Esophagus muscularis mucosa (tissue), 4 donors: ENCODE measurements around the gene PYGB. TPM values are rescaled to one million over a fixed set of nuclear protein-coding genes. Genes with fewer than 3 reads are reported as not detected.

ENCODE experiments used
- DNase-seq: peaks from one replicate; pipeline ENCODE4 v3.0.0-alpha.2; 2017; ENCODE audit errors: extremely low spot score
- H3K27ac ChIP-seq, 4 donors: fragments of 200-600 bp; sonication (generic); replicated peaks in 1 of 4; 1 replicate in 3 of 4; 2 replicates in 1 of 4; pipeline ENCODE4 v1.5.1; 2016 to 2019; ENCODE audit warnings: mild to moderate bottlenecking in 1 of 4
- H3K27me3 ChIP-seq, 4 donors: fragments of 200-600 bp; sonication (generic); one replicate each; pipeline versions ENCODE4 v1.5.1 to v1.6.0; 2016 to 2019
- H3K36me3 ChIP-seq, 4 donors: fragments of 200-600 bp; sonication (generic); one replicate each; pipeline ENCODE4 v1.5.1; 2016 to 2019
- H3K4me1 ChIP-seq, 4 donors: fragments of 200-600 bp; sonication (generic); one replicate each; pipeline ENCODE4 v1.5.1; 2016 to 2019
- H3K4me3 ChIP-seq, 4 donors: fragments of 200-600 bp; sonication (generic); 1 replicate in 2 of 4; 2 replicates in 2 of 4; pipeline ENCODE4 v1.5.1; 2016 to 2019; ENCODE audit warnings: mild to moderate bottlenecking in 4 of 4, moderate library complexity in 1 of 4
- H3K9me3 ChIP-seq, 4 donors: fragments of 200-600 bp; sonication (generic); 1 replicate in 3 of 4; 2 replicates in 1 of 4; pipeline ENCODE4 v1.5.1; 2016 to 2019
- EP300 ChIP-seq: sonication (generic); formaldehyde crosslinking; IDR thresholded peaks from one replicate; pipeline ENCODE4 v1.6.1; 2017; ENCODE audit warnings: antibody characterized with exemption
- POLR2A ChIP-seq: fragments of 450-650 bp; IDR thresholded peaks from one replicate; pipeline ENCODE4 v1.6.1; 2017; ENCODE audit warnings: antibody characterized with exemption, moderate library complexity, mild to moderate bottlenecking, low read depth
- POLR2AphosphoS5 ChIP-seq, 2 donors: sonication (generic); formaldehyde crosslinking; IDR thresholded peaks; one replicate each; pipeline ENCODE4 v1.6.1; 2017; ENCODE audit warnings: antibody characterized with exemption in 2 of 2
- WGBS: methylation state at CpG from one replicate; pipeline ENCODE4 v1.1.5; 2018; 5-methylcytosine and 5-hydroxymethylcytosine counted together
- intact Hi-C: fragments of 100-400 bp; cut with DNase I; formaldehyde crosslinking; loops from one replicate; pipeline ENCODE4 v1.15.1; 2023
- total RNA-seq, 4 donors: library from RNA; depleted of rRNA; stranded (reverse); fragments of >200 nt; gene quantifications; one replicate each; pipeline versions ENCODE4 v1.1.0 to v1.2.1, GENCODE V29; 2016
- TF ChIP-seq, protein P1 (sequence below), 3 experiments: fragments of 200-600 bp in 2 of 3; fragments of 450-650 bp in 1 of 3; sonication (generic) in 2 of 3; IDR thresholded peaks; one replicate each; pipeline ENCODE4 v1.5.1; 2017 to 2019; ENCODE audit warnings: antibody characterized with exemption in 3 of 3, mild to moderate bottlenecking in 2 of 3, moderate library complexity in 1 of 3

Gene PYGB
- total RNA-seq, 4 donors from 2014 or later, result 398 to 632 (median 462) TPM

GRCh38 chr20:25217161-25218108, 30.4 kb upstream of the PYGB start:
- Histone ChIP-seq H3K9me3 (no peaks in the 10 kb centered on the region), H3K4me3 (no peak overlapping the region), H3K36me3 (peaks cover 54 to 100% (median 87%) of the 10 kb centered on the region in 4 donors), H3K27me3 (no peaks in the 10 kb centered on the region), H3K4me1 (peaks cover 7 to 34% (median 20%) of the 10 kb centered on the region in 4 donors), H3K27ac (peak overlapping the region in 1 of 4 donors; percentile 2)
- no peak for TF ChIP-seq EP300
- TF ChIP-seq, protein P1, sequence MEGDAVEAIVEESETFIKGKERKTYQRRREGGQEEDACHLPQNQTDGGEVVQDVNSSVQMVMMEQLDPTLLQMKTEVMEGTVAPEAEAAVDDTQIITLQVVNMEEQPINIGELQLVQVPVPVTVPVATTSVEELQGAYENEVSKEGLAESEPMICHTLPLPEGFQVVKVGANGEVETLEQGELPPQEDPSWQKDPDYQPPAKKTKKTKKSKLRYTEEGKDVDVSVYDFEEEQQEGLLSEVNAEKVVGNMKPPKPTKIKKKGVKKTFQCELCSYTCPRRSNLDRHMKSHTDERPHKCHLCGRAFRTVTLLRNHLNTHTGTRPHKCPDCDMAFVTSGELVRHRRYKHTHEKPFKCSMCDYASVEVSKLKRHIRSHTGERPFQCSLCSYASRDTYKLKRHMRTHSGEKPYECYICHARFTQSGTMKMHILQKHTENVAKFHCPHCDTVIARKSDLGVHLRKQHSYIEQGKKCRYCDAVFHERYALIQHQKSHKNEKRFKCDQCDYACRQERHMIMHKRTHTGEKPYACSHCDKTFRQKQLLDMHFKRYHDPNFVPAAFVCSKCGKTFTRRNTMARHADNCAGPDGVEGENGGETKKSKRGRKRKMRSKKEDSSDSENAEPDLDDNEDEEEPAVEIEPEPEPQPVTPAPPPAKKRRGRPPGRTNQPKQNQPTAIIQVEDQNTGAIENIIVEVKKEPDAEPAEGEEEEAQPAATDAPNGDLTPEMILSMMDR (IDR thresholded peaks at IDR 0.05), result no peak
- no peak for TF ChIP-seq POLR2A
- TF ChIP-seq POLR2AphosphoS5 (IDR thresholded peaks at IDR 0.05), result no peak
- WGBS, result 90% methylated on average over 21 of the region's 21 CpGs
- DNase-seq, result no peak
- intact Hi-C loops, result no loop called here

DNA sequence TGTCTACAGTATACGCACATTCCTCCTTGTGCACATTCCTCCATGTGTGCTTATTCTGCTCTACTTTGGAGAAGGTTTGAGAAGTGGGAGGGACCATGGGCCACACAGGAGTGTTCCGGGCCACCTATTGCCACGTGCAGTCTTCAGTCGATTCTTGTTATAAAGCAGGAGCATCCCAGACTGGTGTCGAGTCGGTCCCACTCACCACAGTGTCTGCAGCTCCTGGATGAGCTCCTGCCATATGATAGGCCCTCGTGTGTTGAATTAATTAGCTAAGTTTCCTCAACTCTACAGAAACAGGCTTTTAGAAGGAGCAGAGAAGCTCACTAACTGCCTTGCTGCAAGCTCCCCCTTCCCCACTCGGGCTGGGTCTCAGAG, 29.8 kb upstream of the PYGB start:
- Histone ChIP-seq H3K27me3 (no peaks in the 10 kb centered on the region), H3K4me3 (no peak overlapping the region), H3K4me1 (peaks cover 12 to 40% (median 24%) of the 10 kb centered on the region in 4 donors), H3K27ac (no peak overlapping the region), H3K36me3 (peaks cover 50 to 100% (median 85%) of the 10 kb centered on the region in 4 donors), H3K9me3 (no peaks in the 10 kb centered on the region)
- WGBS, result 95% methylated on average over 8 of the region's 8 CpGs
- intact Hi-C loops, result no loop called here
- TF ChIP-seq POLR2A (no peak), EP300 (no peak), POLR2AphosphoS5 (IDR thresholded peaks at IDR 0.05) (no peak)
- TF ChIP-seq, protein P1 (IDR thresholded peaks at IDR 0.05), result no peak
- DNase-seq, result no peak

GRCh38 chr20:25218492-25218891, 29.4 kb upstream of the PYGB start:
- 90% methylated on average over 4 of the region's 12 CpGs for WGBS
- Histone ChIP-seq H3K27me3 (no peaks in the 10 kb centered on the region), H3K4me3 (no peak overlapping the region), H3K9me3 (no peaks in the 10 kb centered on the region), H3K36me3 (peaks cover 46 to 97% (median 81%) of the 10 kb centered on the region in 4 donors), H3K4me1 (peaks cover 14 to 42% (median 24%) of the 10 kb centered on the region in 4 donors), H3K27ac (no peak overlapping the region)
- no peak for TF ChIP-seq POLR2A
- TF ChIP-seq, protein P1 (IDR thresholded peaks at IDR 0.05), result no peak
- no peak for TF ChIP-seq POLR2AphosphoS5 (IDR thresholded peaks at IDR 0.05)
- TF ChIP-seq EP300, result no peak
- DNase-seq, result no peak
- intact Hi-C loops, result no loop called here

- WGBS, result 88% methylated on average over 7 of the region's 7 CpGs
- intact Hi-C loops, result no loop called here
Observed at GRCh38 chr20:25219365-25219764, 28.5 kb upstream of the PYGB start.

More at GRCh38 chr20:25219365-25219764, 28.5 kb upstream of the PYGB start:
- H3K4me1 ChIP-seq, result peaks cover 14 to 42% (median 24%) of the 10 kb centered on the region in 4 donors
- peaks cover 41 to 97% (median 79%) of the 10 kb centered on the region in 4 donors for H3K36me3 ChIP-seq
- DNase-seq, result no peak
- no peak overlapping the region for H3K27ac ChIP-seq
- no peak for TF ChIP-seq POLR2AphosphoS5 (IDR thresholded peaks at IDR 0.05)
- no peak for TF ChIP-seq EP300
- TF ChIP-seq, protein P1 (IDR thresholded peaks at IDR 0.05), result no peak
- TF ChIP-seq POLR2A, result no peak
- H3K4me3 ChIP-seq, result no peak overlapping the region
- H3K9me3 ChIP-seq, result no peaks in the 10 kb centered on the region
- H3K27me3 ChIP-seq, result no peaks in the 10 kb centered on the region
